RCC 7860 (cell line): Measurements from ENCODE around the gene TMEM131L.

Experiments
- DNase-seq: peaks from one replicate; pipeline ENCODE4 v3.0.0-alpha.2; 2015; ENCODE audit warnings: low spot score
- FAIRE-seq: peaks from 2 replicates; lab custom pipeline; 2012; peaks lifted over from hg19 to GRCh38; lab: Jason Lieb, UNC

The TMEM131L gene

GRCh38 chr4:153518637-153519389, 52.7 kb downstream of the TMEM131L start:
- DNase-seq (no peak), FAIRE-seq (no peak)

DNA sequence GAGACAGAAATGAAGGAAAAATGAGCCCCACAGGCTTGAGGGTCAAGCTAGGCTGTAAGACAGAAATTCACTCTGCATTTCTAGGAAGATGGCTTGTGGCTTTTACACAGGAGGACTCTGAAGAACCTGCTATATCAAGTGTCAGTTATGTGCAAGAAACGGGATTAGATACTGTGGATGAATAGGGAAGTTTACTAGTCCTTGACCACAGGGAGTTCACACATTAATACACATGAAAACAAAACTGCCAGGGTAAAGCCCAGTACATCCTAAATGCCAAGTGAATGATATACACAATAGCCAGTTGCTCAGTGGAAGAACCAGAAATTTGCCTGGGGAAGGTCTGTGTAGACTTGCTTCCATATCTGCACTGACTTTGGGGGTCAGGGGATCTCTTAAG, 53.5 kb downstream of the TMEM131L start:
- DNase-seq (no peak), FAIRE-seq (no peak)

DNA sequence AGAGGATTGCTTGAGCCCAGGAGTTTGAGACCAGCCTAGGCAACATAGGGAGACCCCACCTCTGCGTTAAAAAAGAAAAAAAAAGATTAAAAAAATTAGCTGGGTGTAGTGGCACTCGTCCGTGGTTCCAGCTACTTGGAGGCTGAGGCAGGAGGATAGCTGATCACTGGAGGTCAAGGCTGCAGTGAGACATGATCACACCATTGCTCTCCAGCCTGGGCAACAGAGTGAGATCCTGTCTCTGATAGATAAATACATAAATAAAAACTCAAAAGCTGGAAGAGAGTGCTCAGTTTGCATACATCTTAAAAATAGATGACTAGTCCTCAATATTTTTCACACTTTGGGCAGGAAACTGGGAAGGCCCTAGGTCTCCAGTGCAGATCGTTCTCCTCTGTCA, 54.1 kb downstream of the TMEM131L start:
- DNase-seq (no peak), FAIRE-seq (no peak)

DNA sequence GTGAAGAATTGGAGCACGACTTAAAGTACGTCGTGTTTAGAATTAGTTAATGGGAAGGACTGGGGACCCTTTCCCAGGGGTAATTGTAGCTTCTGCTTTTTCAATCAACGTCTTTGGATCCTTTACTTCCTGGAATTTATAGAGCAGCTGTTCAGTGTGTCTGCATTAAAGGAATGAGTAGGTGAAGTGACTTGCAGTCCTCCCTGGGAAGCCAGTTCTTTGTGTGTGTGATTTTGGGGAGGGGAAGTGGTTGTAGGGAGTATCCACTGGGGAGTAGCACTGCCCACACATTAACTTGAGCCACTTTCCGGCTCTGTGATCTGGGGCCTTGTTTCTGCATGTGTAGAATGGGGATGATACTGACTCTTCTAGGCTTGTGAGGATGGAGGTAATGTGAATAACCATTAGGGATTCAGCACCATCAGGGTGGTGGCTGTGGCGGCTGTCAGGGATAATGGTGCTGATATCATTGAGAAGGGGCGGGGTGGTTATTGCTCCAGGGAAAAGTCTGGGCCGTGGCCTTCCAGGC, 54.7 kb downstream of the TMEM131L start:
- no peak for DNase-seq

GRCh38 chr4:153521478-153521877, 55.3 kb downstream of the TMEM131L start:
- no peak for FAIRE-seq
- no peak for DNase-seq

More for the DNA sequence above, 54.7 kb downstream of the TMEM131L start:
- no peak for FAIRE-seq

DNA sequence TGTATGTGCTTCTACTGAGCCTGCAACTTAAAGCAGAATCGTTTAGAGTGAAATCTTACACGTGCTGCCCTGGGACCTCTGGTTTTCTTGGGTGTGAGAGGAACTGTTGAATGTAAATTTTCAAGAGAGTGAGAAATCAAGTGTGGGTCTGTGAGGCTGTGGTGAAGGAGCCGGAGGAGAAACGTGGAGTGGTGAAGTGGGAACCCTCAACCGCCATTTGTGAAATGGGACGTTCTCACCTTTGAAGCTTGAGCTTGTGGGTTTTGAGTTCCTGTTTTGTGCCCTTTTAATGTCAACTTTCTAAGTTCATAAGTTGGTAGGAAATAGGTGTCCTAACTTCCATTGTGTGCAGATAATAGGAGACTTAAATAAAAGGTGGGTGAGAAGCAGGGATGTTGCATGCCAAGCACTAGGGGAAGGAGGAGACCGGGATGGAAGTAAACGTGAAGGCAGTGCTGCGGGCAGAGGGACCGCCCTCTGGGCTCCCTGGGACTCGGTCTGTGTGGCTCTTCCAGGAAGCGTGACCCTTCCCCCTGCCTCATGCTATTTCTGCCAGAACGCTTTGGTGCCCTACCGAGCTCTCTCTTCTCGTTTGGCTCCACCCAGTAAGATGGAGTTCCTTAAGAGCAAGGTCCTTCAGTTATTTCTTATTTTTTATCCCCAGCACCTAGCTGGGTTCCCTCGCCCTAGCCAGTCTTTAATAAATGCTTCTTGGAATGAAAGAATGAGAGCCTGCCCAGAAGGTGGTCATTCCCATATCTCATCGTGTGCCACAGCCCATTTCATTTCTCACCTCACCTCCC, 56.0 kb downstream of the TMEM131L start:
- DNase-seq (no peak), FAIRE-seq (no peak)

GRCh38 chr4:153522802-153523094, 56.6 kb downstream of the TMEM131L start:
- no peak for FAIRE-seq

DNA sequence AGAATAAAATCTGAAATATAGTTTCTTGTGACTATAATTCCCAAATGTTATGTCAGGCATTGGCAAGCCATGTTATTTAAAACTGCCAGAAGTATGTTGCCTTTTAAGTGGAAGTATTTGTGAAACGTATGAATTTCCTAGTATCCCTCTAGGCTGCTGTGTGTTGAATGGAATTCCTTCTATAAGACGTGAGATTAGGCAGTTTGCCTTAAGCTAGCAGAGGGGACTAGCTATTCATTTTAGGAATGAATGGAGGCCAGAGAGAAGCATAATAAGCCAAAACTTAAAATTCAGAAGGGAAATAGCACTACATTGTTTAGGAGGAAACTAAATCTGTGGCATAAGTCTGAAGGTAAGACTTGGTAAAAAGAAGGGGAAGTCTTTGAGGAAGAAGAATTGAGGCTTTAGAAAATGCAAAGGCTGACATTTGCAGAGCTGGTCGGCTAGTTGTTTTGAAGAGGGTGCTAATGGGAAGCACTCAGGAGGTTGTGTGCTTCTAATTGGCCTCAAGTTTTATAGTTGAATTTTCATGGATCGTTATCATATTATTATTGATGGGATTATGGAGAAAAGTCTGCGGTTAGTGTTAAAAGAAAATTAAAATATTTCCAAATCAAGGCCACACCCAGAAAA, 57.1 kb downstream of the TMEM131L start:
- no peak for FAIRE-seq
- DNase-seq = no peak

More at GRCh38 chr4:153522802-153523094, 56.6 kb downstream of the TMEM131L start:
- DNase-seq = no peak

GRCh38 chr4:153523941-153524386, 57.8 kb downstream of the TMEM131L start:
- DNase-seq = no peak
- FAIRE-seq = no peak

GRCh38 chr4:153524682-153525081, 58.5 kb downstream of the TMEM131L start:
- no peak for FAIRE-seq
- DNase-seq = no peak

DNA sequence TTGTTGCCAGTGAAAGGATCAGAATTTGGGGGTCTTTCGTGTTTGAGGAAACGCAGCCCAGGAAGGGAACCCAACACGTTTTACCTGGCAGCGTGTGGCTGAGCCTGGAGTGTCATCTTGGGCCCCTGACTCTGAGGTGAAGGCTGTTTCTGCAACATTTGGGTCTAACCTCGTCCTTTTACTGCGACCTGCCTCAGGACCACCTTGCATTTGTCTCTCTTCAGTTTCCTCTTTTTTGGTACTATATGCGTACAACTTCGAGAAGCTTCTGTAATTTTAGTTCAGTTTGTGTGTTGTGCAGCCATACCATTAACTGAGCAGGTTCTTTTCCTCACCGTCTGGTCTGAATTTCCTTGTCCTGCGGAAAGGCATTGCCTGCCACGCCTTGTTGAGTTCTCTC, 61.5 kb downstream of the TMEM131L start:
- no peak for FAIRE-seq
- DNase-seq = no peak

DNA sequence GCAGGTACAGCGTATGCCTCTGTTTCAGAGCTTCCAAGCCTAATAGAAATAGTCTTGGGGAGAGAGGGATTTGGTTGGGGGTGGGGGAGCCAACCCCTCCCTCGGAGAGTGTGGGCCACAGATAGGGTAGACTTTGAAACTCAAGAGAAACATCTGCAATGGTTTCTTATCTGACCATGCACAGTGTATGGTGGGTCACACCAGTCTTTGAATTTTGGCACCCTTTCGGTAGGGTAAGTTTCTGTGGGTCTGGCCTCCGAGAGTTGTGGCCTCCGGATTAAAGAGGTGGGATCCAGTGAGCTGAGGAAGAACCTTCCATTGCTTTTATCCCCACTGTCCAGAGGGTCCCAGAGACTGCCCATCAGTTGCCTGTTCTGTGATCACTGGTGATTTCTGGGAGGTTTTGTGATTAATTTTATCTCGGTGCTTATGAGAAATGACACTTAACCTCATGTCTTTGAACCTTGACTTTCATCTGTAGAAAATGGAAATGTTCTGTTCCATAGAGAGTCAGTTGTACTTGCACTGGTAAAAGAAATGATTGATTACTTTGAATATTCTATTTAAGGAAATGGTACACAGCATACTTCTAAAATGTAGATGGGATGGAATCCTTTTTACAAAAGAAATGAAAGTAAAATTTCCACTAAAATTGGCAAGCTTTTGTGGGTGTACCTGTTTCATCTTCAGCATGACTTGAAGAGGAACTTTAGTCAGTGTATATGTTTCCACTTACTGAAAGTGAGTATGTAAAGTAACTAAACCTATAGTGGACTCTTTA, 62.7 kb downstream of the TMEM131L start:
- no peak for FAIRE-seq
- DNase-seq = no peak

DNA sequence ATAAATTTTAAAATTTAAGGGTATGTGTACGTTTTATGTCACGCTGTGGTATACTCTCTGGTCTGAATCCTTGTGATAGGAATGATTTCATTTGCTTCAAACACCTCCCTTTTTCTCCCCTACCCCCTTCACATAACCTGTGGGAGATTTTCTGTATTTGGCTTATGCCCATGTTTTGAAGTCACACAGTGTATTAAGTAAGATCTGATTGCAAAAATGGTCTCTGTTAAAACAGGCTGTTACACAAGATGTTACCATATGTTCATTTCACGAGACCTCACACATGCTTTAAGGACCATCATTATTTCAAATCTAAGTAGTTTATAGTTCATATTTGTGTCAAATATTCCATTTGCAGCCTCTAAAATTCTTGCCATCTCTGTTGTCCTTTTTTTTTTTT, 63.5 kb downstream of the TMEM131L start:
- FAIRE-seq (no peak), DNase-seq (no peak)

- FAIRE-seq (no peak), DNase-seq (no peak)
These were observed 64.3 kb downstream of the TMEM131L start for GRCh38 chr4:153530284-153530999.

GRCh38 chr4:153531000-153531358, 64.8 kb downstream of the TMEM131L start:
- FAIRE-seq (no peak), DNase-seq (no peak)

DNA sequence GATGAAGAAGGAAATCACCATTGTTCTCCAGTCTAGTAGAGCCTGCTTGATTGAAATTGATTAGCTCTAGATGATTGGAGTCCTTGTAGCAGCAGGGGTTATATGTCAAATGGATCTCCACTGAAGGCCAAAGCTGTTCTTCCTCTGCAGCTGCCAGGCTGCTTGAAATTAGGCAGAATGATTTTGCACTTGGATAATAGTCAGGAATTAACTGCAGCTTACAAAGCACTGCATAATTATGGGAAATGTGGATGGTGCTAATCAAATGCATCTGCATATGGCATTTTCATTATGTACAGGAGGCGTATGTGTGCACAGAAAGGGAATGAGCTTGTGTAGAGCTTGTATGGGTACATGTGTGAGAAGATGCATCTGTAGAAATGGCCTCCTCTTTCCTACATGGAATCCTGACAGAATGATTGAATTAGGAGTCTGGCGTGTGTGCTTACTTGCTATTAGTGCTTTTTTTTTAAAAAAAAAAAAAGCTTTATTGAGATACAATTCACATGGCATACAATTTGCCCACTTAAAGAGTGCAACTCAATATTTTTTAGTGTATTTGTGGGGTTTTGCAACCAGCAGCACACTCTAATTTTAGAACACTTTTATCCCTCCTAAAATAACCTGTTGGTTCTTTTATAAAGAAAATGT, 65.9 kb downstream of the TMEM131L start:
- no peak for FAIRE-seq

GRCh38 chr4:153532636-153533035, 66.5 kb downstream of the TMEM131L start:
- DNase-seq (no peak), FAIRE-seq (no peak)

More for the DNA sequence above, 65.9 kb downstream of the TMEM131L start:
- DNase-seq = no peak

- DNase-seq (no peak), FAIRE-seq (no peak)
These were observed 67.2 kb downstream of the TMEM131L start for GRCh38 chr4:153533387-153533786.

DNA sequence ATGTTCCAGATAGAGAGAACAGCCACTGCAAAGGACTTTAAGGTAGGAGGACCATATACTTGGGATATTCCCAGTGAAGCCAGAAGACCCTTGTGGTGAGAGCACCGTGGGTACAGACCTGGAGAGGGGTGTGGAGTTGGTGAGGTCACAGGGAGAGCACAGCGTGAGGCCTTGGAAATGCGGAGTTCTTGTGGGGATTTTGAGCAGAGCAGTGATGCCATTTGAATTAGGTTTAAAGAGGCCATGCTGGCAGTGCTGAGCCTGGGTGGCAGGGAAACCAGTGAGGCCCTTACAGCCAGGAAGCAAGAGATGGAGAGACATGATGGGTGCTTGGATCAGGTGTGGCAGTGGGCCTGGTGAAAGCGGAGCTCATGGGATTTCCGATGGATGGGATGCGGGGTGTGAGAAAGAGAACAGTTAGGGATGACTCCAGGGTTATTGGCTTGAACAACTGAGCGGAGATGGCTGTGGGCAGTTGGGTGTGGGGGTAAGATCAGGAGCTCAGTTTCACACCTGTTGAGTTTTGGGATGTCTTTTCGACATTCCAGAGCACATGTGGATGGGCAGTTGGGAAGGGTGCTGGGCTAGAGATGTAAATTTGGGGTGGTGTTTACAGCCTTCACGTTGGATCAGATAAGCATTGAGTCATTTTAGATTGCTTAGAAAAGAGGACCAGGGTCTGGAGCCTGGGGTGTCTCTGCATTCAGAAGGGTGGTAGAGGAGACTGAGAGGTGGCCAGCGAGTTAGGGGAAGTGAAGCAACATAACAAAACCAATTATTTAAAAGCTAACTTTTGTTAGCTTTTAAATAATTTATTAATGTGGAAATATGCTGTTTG, 68.9 kb downstream of the TMEM131L start:
- DNase-seq = no peak
- FAIRE-seq = no peak
